Lower leg skin (tissue), 4 donors: ENCODE measurements around the gene CFAP300. TPM values are rescaled to one million over a fixed set of nuclear protein-coding genes. Genes with fewer than 3 reads are reported as not detected.

Source experiments
- DNase-seq, 2 donors: peaks; one replicate each; pipeline ENCODE4 v3.0.0-alpha.2; 2019; ENCODE audit warnings: low spot score in 2 of 2
- H3K4me3 ChIP-seq: fragments of 200-600 bp; sonication (generic); 2 replicates; pipeline ENCODE4 v1.5.1; 2017; ENCODE audit warnings: mild to moderate bottlenecking, low read depth; ENCODE audit not compliant: poor library complexity, severe bottlenecking
- CTCF ChIP-seq, 3 donors: fragments of 450-650 bp; IDR thresholded peaks; one replicate each; pipeline ENCODE4 v1.5.1; 2016; ENCODE audit warnings: antibody characterized with exemption in 3 of 3, mild to moderate bottlenecking in 3 of 3, moderate library complexity in 2 of 3
- POLR2A ChIP-seq, 2 donors: fragments of 450-650 bp; IDR thresholded peaks; one replicate each; pipeline ENCODE4 v1.6.1; 2016 to 2017; ENCODE audit warnings: antibody characterized with exemption in 2 of 2, mild to moderate bottlenecking in 1 of 2, moderate library complexity in 1 of 2
- WGBS, 2 donors: methylation state at CpG; one replicate each; pipeline ENCODE4 v1.1.5; 2018; 5-methylcytosine and 5-hydroxymethylcytosine counted together
- intact Hi-C: fragments of 100-400 bp; cut with DNase I; formaldehyde crosslinking; loops from one replicate; pipeline ENCODE4 v1.15.0; 2023; ENCODE audit warnings: low total_unique reads
- total RNA-seq, 4 donors: library from RNA; depleted of rRNA; stranded (reverse); fragments of >200 nt; gene quantifications; one replicate each; pipeline ENCODE4 v1.1.0, GENCODE V29; 2016

The CFAP300 gene
- total RNA-seq, 4 donors from 2014 or later = 1.2 to 1.9 (median 1.6) TPM

GRCh38 chr11:102007567-102008437 lies 39.4 kb upstream of the CFAP300 start:
- intact Hi-C loops = loop anchor here (5.0 kb wide), 1 partner anchor 146 kb away; no protein-coding TSS in a partner anchor
- no peak for DNase-seq
- 18 to 22% methylated on average over 4 of the region's 4 CpGs for WGBS, 2 donors
- no peak overlapping the region for H3K4me3 ChIP-seq
- no peak for TF ChIP-seq CTCF (IDR thresholded peaks at IDR 0.05)
- no peak for TF ChIP-seq POLR2A (IDR thresholded peaks at IDR 0.05)

- 11 to 13% methylated on average over 12 of the region's 12 CpGs for WGBS, 2 donors
- intact Hi-C loops = no loop called here
- DNase-seq = peak; percentile 83 to 93
- no peak for TF ChIP-seq CTCF (IDR thresholded peaks at IDR 0.05)
- no peak for TF ChIP-seq POLR2A (IDR thresholded peaks at IDR 0.05)
- no peak overlapping the region for H3K4me3 ChIP-seq
These were observed 36.3 kb upstream of the CFAP300 start for GRCh38 chr11:102010776-102011494.

- 57 to 62% methylated on average over 3 of the region's 3 CpGs for WGBS, 2 donors
- intact Hi-C loops = no loop called here
- TF ChIP-seq CTCF (IDR thresholded peaks at IDR 0.05) (no peak), POLR2A (IDR thresholded peaks at IDR 0.05) (no peak)
These were observed 34.3 kb upstream of the CFAP300 start for GRCh38 chr11:102012946-102013345.

GRCh38 chr11:102014756-102015155 lies 32.5 kb upstream of the CFAP300 start:
- no peak overlapping the region for H3K4me3 ChIP-seq
- intact Hi-C loops = no loop called here
- 56 to 66% methylated on average over 5 of the region's 5 CpGs for WGBS, 2 donors
- DNase-seq = no peak
- TF ChIP-seq CTCF (IDR thresholded peaks at IDR 0.05) = no peak
- TF ChIP-seq POLR2A (IDR thresholded peaks at IDR 0.05) = no peak

More at GRCh38 chr11:102012946-102013345, 34.3 kb upstream of the CFAP300 start:
- no peak overlapping the region for H3K4me3 ChIP-seq
- no peak for DNase-seq

- TF ChIP-seq CTCF (IDR thresholded peaks at IDR 0.05) (no peak), POLR2A (IDR thresholded peaks at IDR 0.05) (no peak)
- no peak for DNase-seq
- intact Hi-C loops = no loop called here
- no peak overlapping the region for H3K4me3 ChIP-seq
- WGBS, 2 donors = 28 to 39% methylated on average over 3 of the region's 3 CpGs
These were observed 30.2 kb upstream of the CFAP300 start for GRCh38 chr11:102017026-102017425.
